Thymus (tissue), 11 donors: ENCODE data around the gene EXOC6B. TPM values are rescaled to one million over a fixed set of nuclear protein-coding genes. Genes with fewer than 3 reads are reported as not detected.

Experiments used
- DNase-seq, 9 donors: peaks; one replicate each; pipeline ENCODE4 v3.0.0-alpha.2; 2013; ENCODE audit warnings: low spot score in 9 of 9, low read depth in 6 of 9, missing footprints in 1 of 9
- H3K27ac ChIP-seq, 2 donors: one replicate each; pipeline ENCODE4 v1.5.1; 2013; ENCODE audit warnings: control low read depth in 1 of 2, low read depth in 1 of 2, low read length in 1 of 2, mild to moderate bottlenecking in 1 of 2, moderate library complexity in 1 of 2
- H3K27me3 ChIP-seq, 2 donors: one replicate each; pipeline ENCODE4 v1.5.1; 2013; ENCODE audit warnings: low read length in 1 of 2; ENCODE audit not compliant: control insufficient read depth in 2 of 2, insufficient read depth in 1 of 2
- H3K36me3 ChIP-seq, 2 donors: one replicate each; pipeline ENCODE4 v1.5.1; 2013; ENCODE audit warnings: low read length in 1 of 2, mild to moderate bottlenecking in 1 of 2, moderate library complexity in 1 of 2; ENCODE audit not compliant: control insufficient read depth in 2 of 2, insufficient read depth in 2 of 2
- H3K4me1 ChIP-seq, 2 donors: one replicate each; pipeline ENCODE4 v1.5.1; 2013; ENCODE audit warnings: low read length in 2 of 2; ENCODE audit not compliant: control insufficient read depth in 2 of 2, insufficient read depth in 2 of 2
- H3K4me3 ChIP-seq, 2 donors: one replicate each; pipeline ENCODE4 v1.5.1; 2013; ENCODE audit warnings: low read length in 2 of 2, control low read depth in 1 of 2, mild to moderate bottlenecking in 1 of 2
- H3K9me3 ChIP-seq, 2 donors: one replicate each; pipeline ENCODE4 v1.5.1; 2013; ENCODE audit warnings: low read length in 1 of 2, mild to moderate bottlenecking in 1 of 2; ENCODE audit not compliant: control insufficient read depth in 2 of 2, insufficient read depth in 1 of 2
- WGBS: extraction: QIAGEN DNeasy Blood & Tissue Kit; methylation state at CpG from one replicate; pipeline ENCODE4 v1.1.7; 2013; 5-methylcytosine and 5-hydroxymethylcytosine counted together
- polyA plus RNA-seq: library from polyadenylated mRNA; stranded (reverse); fragments of 200-250 nt; gene quantifications from one replicate; pipeline ENCODE4 v1.2.3, GENCODE V29; 2013
- total RNA-seq: library from RNA; stranded (reverse); fragments of 120-200 nt; gene quantifications from one replicate; pipeline ENCODE4 v1.2.4, GENCODE V29; 2013
- donor health status: healthy.

The EXOC6B gene
- total and polyA plus RNA-seq, 2 donors = 5.0 to 6.2 TPM

- no peak overlapping the region for H3K27ac ChIP-seq
- H3K36me3 ChIP-seq = no peaks in the 10 kb centered on the region
- H3K4me3 ChIP-seq = no peak overlapping the region
- no peaks in the 10 kb centered on the region for H3K9me3 ChIP-seq
- no peaks in the 10 kb centered on the region for H3K4me1 ChIP-seq
- 96% methylated on average over 1 of the region's 1 CpG for WGBS
- no peak for DNase-seq
- no peaks in the 10 kb centered on the region for H3K27me3 ChIP-seq
These were observed 40.3 kb downstream of the EXOC6B start for GRCh38 chr2:72785517-72785916.

GRCh38 chr2:72782520-72782919, 43.3 kb downstream of the EXOC6B start:
- Histone ChIP-seq H3K27me3 (no peaks in the 10 kb centered on the region), H3K27ac (no peak overlapping the region), H3K9me3 (no peaks in the 10 kb centered on the region), H3K4me1 (no peaks in the 10 kb centered on the region), H3K4me3 (no peak overlapping the region), H3K36me3 (no peaks in the 10 kb centered on the region)
- DNase-seq = no peak
- 97% methylated on average over 3 of the region's 3 CpGs for WGBS

GRCh38 chr2:72781480-72781879, 44.4 kb downstream of the EXOC6B start:
- Histone ChIP-seq H3K27ac (no peak overlapping the region), H3K9me3 (no peaks in the 10 kb centered on the region), H3K36me3 (no peaks in the 10 kb centered on the region), H3K4me1 (no peaks in the 10 kb centered on the region), H3K27me3 (no peaks in the 10 kb centered on the region), H3K4me3 (no peak overlapping the region)
- no peak for DNase-seq
- WGBS = 94% methylated on average over 5 of the region's 5 CpGs

- H3K4me3 ChIP-seq = no peak overlapping the region
- 14% methylated on average over 2 of the region's 2 CpGs for WGBS
- no peak overlapping the region for H3K27ac ChIP-seq
- DNase-seq = no peak
- no peaks in the 10 kb centered on the region for H3K36me3 ChIP-seq
- H3K27me3 ChIP-seq = no peaks in the 10 kb centered on the region
- no peaks in the 10 kb centered on the region for H3K4me1 ChIP-seq
- no peaks in the 10 kb centered on the region for H3K9me3 ChIP-seq
These were observed 45.4 kb downstream of the EXOC6B start for GRCh38 chr2:72780477-72780876.

GRCh38 chr2:72779495-72779894, 46.3 kb downstream of the EXOC6B start:
- no peaks in the 10 kb centered on the region for H3K4me1 ChIP-seq
- H3K36me3 ChIP-seq = no peaks in the 10 kb centered on the region
- no peak for DNase-seq
- WGBS = 97% methylated on average over 2 of the region's 2 CpGs
- H3K27me3 ChIP-seq = no peaks in the 10 kb centered on the region
- no peaks in the 10 kb centered on the region for H3K9me3 ChIP-seq
- no peak overlapping the region for H3K27ac ChIP-seq
- no peak overlapping the region for H3K4me3 ChIP-seq

- no peak overlapping the region for H3K27ac ChIP-seq
- no peak overlapping the region for H3K4me3 ChIP-seq
- H3K36me3 ChIP-seq = no peaks in the 10 kb centered on the region
- H3K27me3 ChIP-seq = no peaks in the 10 kb centered on the region
- 96% methylated on average over 1 of the region's 1 CpG for WGBS
- no peak for DNase-seq
- H3K4me1 ChIP-seq = no peaks in the 10 kb centered on the region
- no peaks in the 10 kb centered on the region for H3K9me3 ChIP-seq
These were observed 47.4 kb downstream of the EXOC6B start for GRCh38 chr2:72778410-72778809.

- Histone ChIP-seq H3K27me3 (no peaks in the 10 kb centered on the region), H3K4me1 (no peaks in the 10 kb centered on the region), H3K27ac (no peak overlapping the region), H3K36me3 (no peaks in the 10 kb centered on the region), H3K9me3 (no peaks in the 10 kb centered on the region), H3K4me3 (no peak overlapping the region)
- peak; percentile 11 to 80 (median 52) for DNase-seq
- WGBS = 7% methylated on average over 2 of the region's 2 CpGs
These were observed 54.9 kb downstream of the EXOC6B start for GRCh38 chr2:72770879-72771461.

GRCh38 chr2:72765997-72766609, 59.7 kb downstream of the EXOC6B start:
- H3K4me3 ChIP-seq = no peak overlapping the region
- no peaks in the 10 kb centered on the region for H3K36me3 ChIP-seq
- no peaks in the 10 kb centered on the region for H3K27me3 ChIP-seq
- DNase-seq = no peak
- H3K9me3 ChIP-seq = peaks cover 0 to 13% of the 10 kb centered on the region in 2 donors
- no peak overlapping the region for H3K27ac ChIP-seq
- H3K4me1 ChIP-seq = no peaks in the 10 kb centered on the region
- WGBS = 91% methylated on average over 2 of the region's 2 CpGs

- H3K27ac ChIP-seq = no peak overlapping the region
- H3K4me3 ChIP-seq = no peak overlapping the region
- H3K9me3 ChIP-seq = peaks cover 0 to 13% of the 10 kb centered on the region in 2 donors
- no peaks in the 10 kb centered on the region for H3K27me3 ChIP-seq
- H3K4me1 ChIP-seq = no peaks in the 10 kb centered on the region
- H3K36me3 ChIP-seq = no peaks in the 10 kb centered on the region
- 97% methylated on average over 2 of the region's 2 CpGs for WGBS
- no peak for DNase-seq
These were observed 63.6 kb downstream of the EXOC6B start for GRCh38 chr2:72762276-72762675.
